BLaER1 (cell line): ENCODE measurements around the gene FOXL3.
"Not testable (repeated sequence)": the region's sequence is repeated elsewhere in the genome, so short reads cannot be mapped to it uniquely, and the experiment has no call there.

Source experiments
- H3K27ac ChIP-seq: shearing (Covaris generic); formaldehyde crosslinking; 2 replicates; pipeline ENCODE4 v1.8.1; 2022
- H3K27me3 ChIP-seq: shearing (Covaris generic); formaldehyde crosslinking; 2 replicates; pipeline ENCODE4 v1.8.1; 2022
- H3K36me3 ChIP-seq: shearing (Covaris generic); formaldehyde crosslinking; 2 replicates; pipeline ENCODE4 v1.8.1; 2022
- H3K4me1 ChIP-seq: shearing (Covaris generic); formaldehyde crosslinking; 2 replicates; pipeline ENCODE4 v1.8.1; 2022
- H3K4me2 ChIP-seq: shearing (Covaris generic); formaldehyde crosslinking; 2 replicates; pipeline ENCODE4 v1.8.1; 2022
- H3K4me3 ChIP-seq: shearing (Covaris generic); formaldehyde crosslinking; 2 replicates; pipeline ENCODE4 v1.8.1; 2022
- H3K9ac ChIP-seq: shearing (Covaris generic); formaldehyde crosslinking; 2 replicates; pipeline ENCODE4 v1.8.1; 2022
- H3K9me3 ChIP-seq: shearing (Covaris generic); formaldehyde crosslinking; 2 replicates; pipeline ENCODE4 v1.8.1; 2022
- H4K20me1 ChIP-seq: shearing (Covaris generic); formaldehyde crosslinking; 2 replicates; pipeline ENCODE4 v1.8.1; 2022
- Cebpa-rat ChIP-seq: shearing (Covaris generic); IDR thresholded peaks from 2 replicates; pipeline ENCODE4 v1.8.1; 2022

FOXL3 gene

DNA sequence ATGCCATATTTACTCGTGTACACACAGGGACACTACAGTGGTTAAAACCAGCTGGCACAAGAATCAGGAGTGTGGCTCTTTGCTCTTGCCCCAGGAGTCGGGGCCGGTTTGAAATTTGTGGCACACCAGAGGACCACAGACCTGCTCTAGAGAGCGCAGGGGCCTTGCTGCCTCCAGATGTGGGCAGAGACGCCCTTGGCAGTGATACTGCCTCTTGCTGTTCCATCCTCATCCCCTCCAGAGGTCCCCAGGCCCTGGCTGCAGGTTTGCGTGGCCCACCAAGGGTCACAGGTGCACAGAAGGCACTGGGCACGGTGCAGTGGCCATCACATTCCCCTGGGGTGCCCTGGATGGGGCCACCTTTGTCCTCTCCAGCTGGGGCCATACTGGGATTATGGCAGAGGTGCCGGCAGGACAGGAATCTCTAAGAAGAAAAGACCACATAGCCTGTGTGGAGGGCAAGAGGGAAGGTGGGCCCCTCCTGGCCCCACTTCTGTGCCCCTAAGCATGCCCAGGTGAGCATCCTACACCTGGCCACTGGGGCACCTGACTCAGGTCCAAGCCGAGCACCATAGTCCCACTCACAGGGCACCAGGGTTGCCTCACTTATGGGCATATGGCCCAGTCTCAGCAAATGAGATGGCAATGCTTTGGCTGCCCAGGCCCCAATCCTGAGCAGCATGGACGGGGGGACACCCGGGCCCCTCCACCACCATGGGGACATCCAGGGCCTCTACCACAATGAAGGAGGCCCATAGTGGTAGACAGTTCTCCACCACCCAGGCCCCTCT is 45.6 kb downstream of the FOXL3 start:
- Histone ChIP-seq H3K27me3 (peaks cover 16% of the 10 kb centered on the region), H3K36me3 (no peaks in the 10 kb centered on the region), H3K9ac (no peak overlapping the region), H3K4me1 (peaks cover 69% of the 10 kb centered on the region), H3K9me3 (no peaks in the 10 kb centered on the region), H3K4me2 (no peak overlapping the region), H3K27ac (no peak overlapping the region), H4K20me1 (no peaks in the 10 kb centered on the region), H3K4me3 (no peak overlapping the region)
- TF ChIP-seq Cebpa-rat = no peak

DNA sequence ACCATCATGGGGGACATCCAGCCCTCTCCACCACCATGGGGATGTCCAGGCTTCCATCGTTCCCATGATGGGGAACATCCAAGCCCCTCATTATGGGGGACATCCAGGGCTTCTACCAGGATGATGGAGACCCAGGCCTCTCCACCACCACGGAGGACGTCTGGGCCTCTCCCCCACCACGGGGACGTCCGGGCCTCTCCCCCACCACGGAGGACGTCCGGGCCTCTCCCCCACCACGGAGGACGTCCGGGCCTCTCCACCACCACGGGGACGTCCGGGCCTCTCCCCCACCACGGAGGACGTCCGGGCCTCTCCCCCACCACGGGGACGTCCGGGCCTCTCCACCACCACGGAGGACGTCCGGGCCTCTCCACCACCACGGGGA is 46.2 kb downstream of the FOXL3 start:
- peaks cover 19% of the 10 kb centered on the region for H3K27me3 ChIP-seq
- not testable (repeated sequence) for H3K4me2 ChIP-seq, H3K36me3 ChIP-seq, H3K9me3 ChIP-seq, H3K4me3 ChIP-seq, H3K9ac ChIP-seq, H3K27ac ChIP-seq, H4K20me1 ChIP-seq
- H3K4me1 ChIP-seq = peaks cover 65% of the 10 kb centered on the region

DNA sequence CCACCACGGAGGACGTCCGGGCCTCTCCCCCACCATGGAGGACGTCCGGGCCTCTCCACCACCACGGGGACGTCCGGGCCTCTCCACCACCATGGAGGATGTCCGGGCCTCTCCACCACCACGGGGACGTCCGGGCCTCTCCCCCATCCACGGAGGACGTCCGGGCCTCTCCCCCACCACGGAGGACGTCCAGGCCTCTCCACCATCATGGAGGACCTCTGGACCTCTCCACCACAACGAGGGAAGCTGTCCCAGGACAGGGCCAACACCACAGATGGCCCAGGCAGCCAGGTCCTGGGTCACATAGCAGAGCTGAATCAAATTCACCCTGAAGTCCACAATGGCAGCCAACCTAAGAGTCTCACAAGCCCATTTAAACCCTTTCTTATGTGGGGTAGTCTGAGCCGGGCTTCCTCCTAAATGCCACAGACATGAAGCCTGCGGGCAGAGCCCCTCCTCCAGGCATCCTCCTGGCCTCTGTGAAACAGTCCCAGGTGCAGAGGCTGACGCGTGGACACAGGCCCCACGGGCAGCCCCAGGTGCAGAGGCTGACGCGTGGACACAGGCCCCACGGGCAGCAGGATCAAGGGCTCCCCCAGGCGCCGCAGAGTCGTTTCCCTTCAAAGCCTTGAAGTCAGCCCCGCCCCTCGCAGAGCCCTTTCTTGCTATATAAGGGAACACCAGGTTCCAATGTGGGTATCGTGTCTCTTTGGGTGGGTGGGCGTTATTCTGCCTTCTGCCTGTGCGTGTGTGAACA is 47.0 kb downstream of the FOXL3 start:
- no peak overlapping the region for H3K4me3 ChIP-seq
- no peak overlapping the region for H3K9ac ChIP-seq
- H4K20me1 ChIP-seq = no peaks in the 10 kb centered on the region
- H3K36me3 ChIP-seq = no peaks in the 10 kb centered on the region
- H3K4me2 ChIP-seq = peak overlapping the region; percentile 70
- TF ChIP-seq Cebpa-rat = no peak
- no peaks in the 10 kb centered on the region for H3K9me3 ChIP-seq
- peaks cover 19% of the 10 kb centered on the region for H3K27me3 ChIP-seq
- H3K4me1 ChIP-seq = peaks cover 61% of the 10 kb centered on the region
- H3K27ac ChIP-seq = no peak overlapping the region

DNA sequence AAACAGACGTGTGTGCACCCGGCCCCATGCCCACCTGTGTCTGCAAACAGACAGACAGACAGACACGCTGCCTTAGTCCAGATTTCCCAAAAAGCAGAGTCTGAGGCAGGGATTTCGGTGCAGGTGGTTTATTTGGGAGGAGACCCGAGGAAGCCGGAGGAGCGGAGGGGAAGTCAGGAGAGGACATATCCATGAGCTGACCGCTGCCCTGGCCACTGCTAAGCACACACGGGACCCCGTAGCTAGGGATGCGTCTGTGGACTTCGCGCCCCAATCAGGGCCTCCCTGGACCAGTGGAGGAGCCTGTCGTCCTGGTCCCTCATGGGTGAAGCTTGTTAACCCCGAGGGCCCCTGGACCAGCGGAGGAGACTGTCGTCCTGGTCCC is 47.6 kb downstream of the FOXL3 start:
- H3K27me3 ChIP-seq = peaks cover 19% of the 10 kb centered on the region
- peak overlapping the region; percentile 70 for H3K4me2 ChIP-seq
- H3K4me3 ChIP-seq = no peak overlapping the region
- no peak overlapping the region for H3K27ac ChIP-seq
- TF ChIP-seq Cebpa-rat = no peak
- no peaks in the 10 kb centered on the region for H3K36me3 ChIP-seq
- H3K9ac ChIP-seq = no peak overlapping the region
- no peaks in the 10 kb centered on the region for H3K9me3 ChIP-seq
- H4K20me1 ChIP-seq = no peaks in the 10 kb centered on the region
- H3K4me1 ChIP-seq = peaks cover 61% of the 10 kb centered on the region

DNA sequence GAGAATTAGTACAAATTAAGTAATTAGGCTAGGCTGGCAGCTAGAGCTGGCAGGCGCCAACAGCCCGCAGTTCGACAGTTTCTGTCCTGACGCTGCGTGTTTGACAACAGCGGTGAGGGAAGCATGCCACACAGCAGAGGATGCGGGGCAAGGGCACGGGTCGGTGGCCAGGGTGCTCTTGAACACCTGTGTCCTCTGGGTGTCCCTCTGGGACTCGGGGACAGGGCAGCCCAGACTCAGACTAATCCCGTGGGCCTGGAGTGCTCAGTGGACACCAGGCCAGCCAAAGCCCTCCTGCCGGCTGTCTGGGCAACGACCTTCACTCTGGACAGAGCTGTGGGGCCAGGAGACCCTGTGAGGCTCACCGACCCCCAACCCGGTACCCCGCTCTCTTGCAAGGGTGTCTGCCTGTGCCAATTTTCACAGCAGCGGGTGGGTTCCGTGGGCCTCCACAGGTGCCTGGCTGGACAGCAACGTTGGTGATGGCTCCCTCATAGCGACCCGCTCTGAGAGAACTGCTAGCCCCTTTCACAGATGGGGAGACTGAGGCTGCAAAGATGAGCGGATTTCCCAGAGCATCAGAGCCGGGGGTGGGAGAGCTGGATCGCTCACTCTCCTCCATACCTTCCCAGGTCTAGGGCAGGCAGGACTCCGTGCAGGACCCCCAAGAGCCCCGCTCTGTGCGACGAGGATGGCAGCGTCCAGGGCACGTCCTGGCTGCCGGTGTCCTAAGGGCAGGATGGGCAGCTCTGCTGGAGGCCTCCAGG is 48.5 kb downstream of the FOXL3 start:
- peaks cover 61% of the 10 kb centered on the region for H3K4me1 ChIP-seq
- TF ChIP-seq Cebpa-rat = no peak
- H3K9ac ChIP-seq = no peak overlapping the region

DNA sequence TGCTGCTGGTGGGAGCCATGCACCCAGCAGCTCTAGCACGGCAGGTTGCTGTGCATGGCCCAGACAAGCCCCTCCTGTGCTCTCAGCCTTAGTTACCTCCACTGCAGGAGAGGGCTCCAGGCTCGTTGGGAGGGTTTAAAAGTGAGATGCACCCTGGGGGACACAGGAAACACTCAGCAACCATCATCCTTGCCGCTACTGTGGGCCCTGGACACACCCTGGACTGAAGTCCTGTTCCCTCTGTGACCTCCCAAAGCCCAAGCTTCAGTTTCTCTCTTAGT is 49.0 kb downstream of the FOXL3 start:
- no peak overlapping the region for H3K4me3 ChIP-seq
- no peaks in the 10 kb centered on the region for H3K9me3 ChIP-seq
- peaks cover 65% of the 10 kb centered on the region for H3K4me1 ChIP-seq
- peaks cover 13% of the 10 kb centered on the region for H3K27me3 ChIP-seq
- H4K20me1 ChIP-seq = no peaks in the 10 kb centered on the region
- no peaks in the 10 kb centered on the region for H3K36me3 ChIP-seq
- H3K9ac ChIP-seq = no peak overlapping the region
- peak overlapping the region; percentile 70; the same call in 1 of the 2 replicates for H3K4me2 ChIP-seq
- no peak for TF ChIP-seq Cebpa-rat
- H3K27ac ChIP-seq = no peak overlapping the region

More for the DNA sequence above, 48.5 kb downstream of the FOXL3 start:
- H3K4me2 ChIP-seq = peak overlapping the region; percentile 70
- no peaks in the 10 kb centered on the region for H3K9me3 ChIP-seq
- peaks cover 13% of the 10 kb centered on the region for H3K27me3 ChIP-seq
- H3K36me3 ChIP-seq = no peaks in the 10 kb centered on the region
- no peak overlapping the region for H3K4me3 ChIP-seq
- no peak overlapping the region for H3K27ac ChIP-seq
- H4K20me1 ChIP-seq = no peaks in the 10 kb centered on the region

DNA sequence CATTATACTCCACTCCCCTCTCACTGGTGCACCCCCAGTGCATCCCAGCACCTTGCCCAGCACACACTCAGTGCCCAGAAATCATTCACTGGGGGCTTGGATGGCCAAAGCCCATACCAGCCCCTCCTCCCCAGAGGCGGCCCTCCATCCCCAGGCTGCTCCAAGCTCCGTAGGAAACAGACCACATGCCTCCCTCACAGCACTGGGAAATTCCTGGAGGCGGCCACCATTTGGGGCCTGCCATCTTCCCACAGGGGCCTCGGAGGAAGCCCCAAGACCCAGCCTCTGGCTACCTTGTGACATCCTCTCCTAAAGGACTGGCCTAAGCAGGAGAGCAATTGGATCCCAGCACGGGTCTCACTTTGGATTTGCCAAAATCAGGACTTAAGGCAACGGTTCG is 49.7 kb downstream of the FOXL3 start:
- Histone ChIP-seq H3K9ac (no peak overlapping the region), H3K9me3 (no peaks in the 10 kb centered on the region), H3K4me2 (no peak overlapping the region), H3K27me3 (peaks cover 13% of the 10 kb centered on the region), H3K4me1 (peaks cover 70% of the 10 kb centered on the region), H3K27ac (no peak overlapping the region), H4K20me1 (no peaks in the 10 kb centered on the region), H3K4me3 (no peak overlapping the region), H3K36me3 (no peaks in the 10 kb centered on the region)
- TF ChIP-seq Cebpa-rat = no peak

DNA sequence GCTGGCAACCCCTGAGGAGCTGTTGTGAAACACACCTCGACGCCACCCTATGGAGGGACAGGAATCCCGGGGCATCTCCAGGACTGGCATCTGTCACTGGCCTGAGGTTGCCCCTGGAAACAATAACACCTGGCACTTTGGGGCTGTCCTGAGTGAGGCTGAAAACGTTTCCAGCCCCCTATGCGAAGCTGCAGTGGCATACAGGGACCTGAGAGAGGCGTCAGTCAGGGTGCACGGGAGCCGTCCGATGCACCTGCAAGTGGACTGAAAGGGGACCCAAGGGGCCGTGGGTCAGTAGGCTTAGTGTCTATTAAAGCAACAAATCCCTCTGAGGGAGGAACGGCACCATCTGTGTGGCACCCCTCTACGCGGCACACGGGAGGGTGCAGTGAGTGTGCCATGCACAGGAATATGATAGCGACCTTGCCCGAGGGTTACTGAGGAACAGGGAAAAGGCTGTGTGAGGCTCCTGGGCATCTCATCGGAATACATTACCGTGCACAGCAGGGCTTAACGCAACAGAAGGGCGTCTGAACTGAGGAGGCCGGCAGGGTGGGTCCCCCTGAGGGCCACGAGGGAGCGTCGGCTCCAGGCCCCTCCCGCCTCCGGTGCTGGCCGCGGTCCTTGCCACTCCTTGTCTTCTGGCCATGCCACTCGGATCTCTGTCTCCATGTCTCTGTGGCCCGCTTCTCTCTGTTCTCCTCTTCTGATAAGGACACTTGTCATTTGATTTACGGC is 50.4 kb downstream of the FOXL3 start:
- H3K9ac ChIP-seq = no peak overlapping the region

More for the DNA sequence above, 50.4 kb downstream of the FOXL3 start:
- peak overlapping the region; percentile 15; the same call in 1 of the 2 replicates for H3K4me2 ChIP-seq
- H3K9me3 ChIP-seq = no peaks in the 10 kb centered on the region
- H3K36me3 ChIP-seq = no peaks in the 10 kb centered on the region
- H4K20me1 ChIP-seq = no peaks in the 10 kb centered on the region
- peaks cover 70% of the 10 kb centered on the region for H3K4me1 ChIP-seq
- peaks cover 13% of the 10 kb centered on the region for H3K27me3 ChIP-seq
- no peak overlapping the region for H3K27ac ChIP-seq
- no peak for TF ChIP-seq Cebpa-rat
- H3K4me3 ChIP-seq = no peak overlapping the region
